Gastroesophageal sphincter (tissue), 3 donors: ENCODE measurements around the gene PCDH9.

Experiments used
- CTCF ChIP-seq, 4 experiments: fragments of 200-600 bp in 2 of 4; fragments of 450-650 bp in 2 of 4; sonication (generic) in 1 of 4; IDR thresholded peaks; one replicate each; pipeline ENCODE4 v1.5.1; 2017 to 2019; ENCODE audit warnings: antibody characterized with exemption in 4 of 4, mild to moderate bottlenecking in 2 of 4, moderate library complexity in 2 of 4
- POLR2A ChIP-seq, 2 donors: fragments of 450-650 bp; IDR thresholded peaks; one replicate each; pipeline ENCODE4 v1.6.1; 2017; ENCODE audit warnings: antibody characterized with exemption in 2 of 2, mild to moderate bottlenecking in 2 of 2, moderate library complexity in 1 of 2
- POLR2AphosphoS5 ChIP-seq: sonication (generic); formaldehyde crosslinking; IDR thresholded peaks from one replicate; pipeline ENCODE4 v1.6.1; 2017; ENCODE audit warnings: antibody characterized with exemption

- TF ChIP-seq CTCF (IDR thresholded peaks at IDR 0.05): no peak
- TF ChIP-seq POLR2AphosphoS5: peak; percentile 60
- TF ChIP-seq POLR2A (IDR thresholded peaks at IDR 0.05): no peak
Observed at GRCh38 chr13:66933994-66934393, 296.1 kb downstream of the PCDH9 start.
